ENCODE measurements around the gene PRM1. TPM values are rescaled to one million over a fixed set of nuclear protein-coding genes. Genes with fewer than 3 reads are reported as not detected.
"Not testable (repeated sequence)": the region's sequence is repeated elsewhere in the genome, so short reads cannot be mapped to it uniquely, and the experiment has no call there.

PRM1 gene
- total RNA-seq, 2 experiments from 2014 or later = not detected

GRCh38 chr16:11298950-11299547, 17.9 kb upstream of the PRM1 start:
- not testable (repeated sequence) for H3K36me3 Mint-ChIP-seq; H3K27me3 Mint-ChIP-seq; DNase-seq; H3K9me3 Mint-ChIP-seq; ATAC-seq (ENCODE audit: low read depth)
- peak overlapping the region; percentile 67 for H3K4me3 Mint-ChIP-seq
- peak overlapping the region; percentile 85 for H3K27ac Mint-ChIP-seq
- POLR2A ChIA-PET = interaction anchor here (0.6 to 4.6 kb wide), 9 partner anchors 11 to 57 kb away, joined by 3 to 68 read pairs (median 6); partner anchors contain the start of genes PRM3 and SOCS1
- peaks cover 44% of the 10 kb centered on the region for H3K4me1 Mint-ChIP-seq

- H3K27me3 Mint-ChIP-seq = peaks cover 4% of the 10 kb centered on the region
- peak overlapping the region; percentile 91 for H3K27ac Mint-ChIP-seq
- H3K4me3 Mint-ChIP-seq = peak overlapping the region; percentile 77
- H3K4me1 Mint-ChIP-seq = peaks cover 50% of the 10 kb centered on the region
- DNase-seq (no peak), ATAC-seq (ENCODE audit: low read depth) (no peak)
- H3K9me3 Mint-ChIP-seq = no peaks in the 10 kb centered on the region
- H3K36me3 Mint-ChIP-seq = no peaks in the 10 kb centered on the region
- POLR2A ChIA-PET = interaction anchor here (0.6 to 4.6 kb wide), 13 partner anchors 12 to 61 kb away, joined by 3 to 68 read pairs (median 6); partner anchors contain the start of gene SOCS1
Measured at GRCh38 chr16:11298143-11298900, 17.2 kb upstream of the PRM1 start.

- Mint-ChIP-seq H3K9me3 (no peaks in the 10 kb centered on the region), H3K4me1 (peaks cover 55% of the 10 kb centered on the region), H3K36me3 (no peaks in the 10 kb centered on the region), H3K27ac (peak overlapping the region; percentile 91), H3K27me3 (peaks cover 4% of the 10 kb centered on the region), H3K4me3 (peak overlapping the region; percentile 77)
- DNase-seq = peak; percentile 81
- ATAC-seq (ENCODE audit: low read depth) = peak; percentile 82
- POLR2A ChIA-PET = interaction anchor here (0.7 to 4.6 kb wide), 15 partner anchors 12 to 62 kb away, joined by 3 to 68 read pairs (median 6); partner anchors contain the start of gene SOCS1
Measured at GRCh38 chr16:11297492-11298142, 16.5 kb upstream of the PRM1 start.

- no peak for DNase-seq
- H3K36me3 Mint-ChIP-seq = no peaks in the 10 kb centered on the region
- no peaks in the 10 kb centered on the region for H3K9me3 Mint-ChIP-seq
- peak overlapping the region; percentile 77 for H3K4me3 Mint-ChIP-seq
- H3K4me1 Mint-ChIP-seq = peaks cover 51% of the 10 kb centered on the region
- H3K27me3 Mint-ChIP-seq = peaks cover 4% of the 10 kb centered on the region
- peak overlapping the region; percentile 91 for H3K27ac Mint-ChIP-seq
- peak; percentile 28 for ATAC-seq (ENCODE audit: low read depth)
- POLR2A ChIA-PET = interaction anchor here (1.1 to 4.6 kb wide), 12 partner anchors 13 to 63 kb away, joined by 3 to 68 read pairs (median 6); partner anchors contain the start of gene SOCS1
Measured at GRCh38 chr16:11296706-11297491, 15.8 kb upstream of the PRM1 start.

- POLR2A ChIA-PET = interaction anchor here (1.3 to 4.6 kb wide), 5 partner anchors 14 to 57 kb away, joined by 4 to 68 read pairs (median 9); partner anchors contain the start of gene SOCS1
- no peak for ATAC-seq (ENCODE audit: low read depth)
- Mint-ChIP-seq H3K36me3 (no peaks in the 10 kb centered on the region), H3K4me3 (peak overlapping the region; percentile 77), H3K27me3 (peaks cover 9% of the 10 kb centered on the region), H3K27ac (peak overlapping the region; percentile 91), H3K4me1 (peaks cover 48% of the 10 kb centered on the region), H3K9me3 (no peaks in the 10 kb centered on the region)
- no peak for DNase-seq
Measured at GRCh38 chr16:11296351-11296705, 15.2 kb upstream of the PRM1 start.

GRCh38 chr16:11295672-11296071, 14.5 kb upstream of the PRM1 start:
- POLR2A ChIA-PET = no interaction called here
- Mint-ChIP-seq H3K36me3 (no peaks in the 10 kb centered on the region), H3K4me1 (peaks cover 48% of the 10 kb centered on the region), H3K9me3 (no peaks in the 10 kb centered on the region), H3K4me3 (no peak overlapping the region), H3K27me3 (peaks cover 12% of the 10 kb centered on the region), H3K27ac (no peak overlapping the region)
- no peak for DNase-seq
- no peak for ATAC-seq (ENCODE audit: low read depth)

- no peak for DNase-seq
- Mint-ChIP-seq H3K4me3 (no peak overlapping the region), H3K27me3 (peaks cover 19% of the 10 kb centered on the region), H3K4me1 (peaks cover 31% of the 10 kb centered on the region), H3K27ac (no peak overlapping the region), H3K9me3 (no peaks in the 10 kb centered on the region), H3K36me3 (peaks cover 2% of the 10 kb centered on the region)
- POLR2A ChIA-PET = interaction anchor here (1.3 to 2.0 kb wide), 3 partner anchors 21 to 40 kb away, joined by 3 to 4 read pairs (median 4); no protein-coding TSS in a partner anchor
- no peak for ATAC-seq (ENCODE audit: low read depth)
Measured at GRCh38 chr16:11292076-11292748, 11.1 kb upstream of the PRM1 start.

- Mint-ChIP-seq H3K27me3 (peaks cover 19% of the 10 kb centered on the region), H3K9me3 (no peaks in the 10 kb centered on the region), H3K36me3 (peaks cover 2% of the 10 kb centered on the region), H3K4me3 (no peak overlapping the region), H3K4me1 (peaks cover 23% of the 10 kb centered on the region), H3K27ac (peak overlapping the region; percentile 6)
- no peak for ATAC-seq (ENCODE audit: low read depth)
- POLR2A ChIA-PET = interaction anchor here (1.3 to 2.0 kb wide), 3 partner anchors 20 to 39 kb away, joined by 3 to 4 read pairs (median 4); no protein-coding TSS in a partner anchor
- DNase-seq = no peak
Measured at GRCh38 chr16:11291091-11291703, 10.1 kb upstream of the PRM1 start.

GRCh38 chr16:11290102-11290893, 9.2 kb upstream of the PRM1 start:
- Mint-ChIP-seq H3K4me3 (no peak overlapping the region), H3K27ac (no peak overlapping the region), H3K4me1 (peaks cover 28% of the 10 kb centered on the region), H3K9me3 (peaks cover 2% of the 10 kb centered on the region), H3K27me3 (peaks cover 20% of the 10 kb centered on the region), H3K36me3 (peaks cover 2% of the 10 kb centered on the region)
- POLR2A ChIA-PET = no interaction called here
- ATAC-seq (ENCODE audit: low read depth) (no peak), DNase-seq (no peak)

- not testable (repeated sequence) for H3K4me3 Mint-ChIP-seq, H3K36me3 Mint-ChIP-seq
- H3K27me3 Mint-ChIP-seq = peaks cover 22% of the 10 kb centered on the region
Measured at GRCh38 chr16:11289696-11290095, 8.6 kb upstream of the PRM1 start.

GRCh38 chr16:11289202-11289601, 8.1 kb upstream of the PRM1 start:
- POLR2A ChIA-PET = no interaction called here
- Mint-ChIP-seq H3K4me1 (peaks cover 21% of the 10 kb centered on the region), H3K4me3 (no peak overlapping the region), H3K27me3 (peaks cover 22% of the 10 kb centered on the region), H3K27ac (no peak overlapping the region), H3K36me3 (peaks cover 2% of the 10 kb centered on the region), H3K9me3 (peaks cover 2% of the 10 kb centered on the region)
- no peak for DNase-seq
- no peak for ATAC-seq (ENCODE audit: low read depth)

More at GRCh38 chr16:11289696-11290095, 8.6 kb upstream of the PRM1 start:
- H3K9me3 Mint-ChIP-seq; DNase-seq; ATAC-seq (ENCODE audit: low read depth); POLR2A ChIA-PET; H3K27ac Mint-ChIP-seq: not testable (repeated sequence)
- peaks cover 24% of the 10 kb centered on the region for H3K4me1 Mint-ChIP-seq

All from activated naive CD8-positive, alpha-beta T cell treated with anti-CD3 and anti-CD28 coated beads, Interleukin-2, amount 10 ng/mL, durations not matched to agents 7 days and 5 days (primary cell).